WERI-Rb-1 (cell line): ENCODE measurements around the gene SRRM2.

Experiments
- DNase-seq: peaks from one replicate; pipeline ENCODE4 v3.0.0-alpha.2; 2020
- H3K27ac ChIP-seq: fragments of 250-450 bp; sonication (Bioruptor Pico); 2 replicates; pipeline ENCODE4 v1.5.1; 2020; ENCODE audit warnings: mild to moderate bottlenecking, moderate library complexity
- H3K27me3 ChIP-seq: fragments of 250-450 bp; sonication (Bioruptor Pico); 2 replicates; pipeline ENCODE4 v1.5.1; 2021; ENCODE audit warnings: mild to moderate bottlenecking, low read depth, moderate library complexity; ENCODE audit not compliant: insufficient read depth, severe bottlenecking
- H3K36me3 ChIP-seq: fragments of 250-450 bp; sonication (Bioruptor Pico); 2 replicates; pipeline ENCODE4 v1.5.1; 2020; ENCODE audit warnings: mild to moderate bottlenecking, moderate library complexity
- H3K4me3 ChIP-seq: 2 replicates; pipeline ENCODE4 v1.5.1; 2011; ENCODE audit warnings: low read depth, mild to moderate bottlenecking, control low read depth, low read length
- H3K9me3 ChIP-seq: fragments of 250-450 bp; sonication (Bioruptor Pico); 2 replicates; pipeline ENCODE4 v1.5.1; 2021; ENCODE audit warnings: mild to moderate bottlenecking, moderate library complexity; ENCODE audit not compliant: severe bottlenecking
- TF ChIP-seq, protein P1 (sequence below): IDR thresholded peaks from 2 replicates; pipeline ENCODE4 v1.5.1; 2011; ENCODE audit warnings: low read depth, mild to moderate bottlenecking, control low read depth, inconsistent platforms, low read length

Gene SRRM2

DNA sequence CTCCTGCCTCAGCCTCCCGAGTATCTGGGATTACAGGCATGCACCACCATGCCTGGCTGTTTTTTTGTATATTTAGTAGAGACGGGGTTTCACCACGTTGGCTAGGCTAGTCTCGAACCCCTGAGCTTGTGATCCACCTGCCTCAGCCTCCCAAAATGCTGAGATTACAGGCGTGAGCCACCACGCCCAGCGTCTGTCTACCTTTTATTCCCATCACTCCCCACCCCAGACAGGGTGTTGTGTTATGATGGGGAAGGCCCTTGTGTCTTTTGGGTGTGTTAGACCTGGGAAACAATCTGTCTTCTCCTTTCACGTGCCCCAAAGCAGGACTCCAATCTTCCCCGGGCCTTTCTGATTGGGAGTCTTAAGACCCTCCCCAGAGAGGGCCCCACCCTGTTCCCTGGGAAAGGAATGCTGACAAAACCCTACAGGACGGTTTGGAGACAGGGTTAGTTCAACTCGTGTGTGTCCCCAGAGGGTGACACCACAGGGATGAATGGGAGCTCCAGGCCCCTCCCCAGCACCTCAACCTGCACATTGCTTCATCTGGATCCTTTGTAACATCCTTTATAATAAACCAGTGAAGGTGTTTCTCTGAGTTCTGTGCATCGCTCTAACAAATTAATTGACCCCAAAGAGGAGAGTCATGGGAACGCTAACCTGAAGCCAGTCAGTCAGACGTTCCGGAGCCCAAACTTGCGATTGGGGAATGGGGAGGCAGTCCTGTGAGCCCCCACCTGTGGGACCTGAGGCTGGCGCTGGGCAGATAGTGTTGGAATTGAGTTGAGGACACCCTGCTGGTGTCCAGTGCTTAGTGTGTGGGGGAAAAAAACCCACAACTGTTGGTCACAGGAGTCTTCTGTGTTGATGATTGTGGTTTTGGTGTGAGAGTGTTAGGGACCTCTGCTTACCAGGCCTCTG is 27.8 kb downstream of the SRRM2 start:
- H3K27ac ChIP-seq = no peak overlapping the region
- H3K27me3 ChIP-seq = no peaks in the 10 kb centered on the region
- H3K4me3 ChIP-seq = no peak overlapping the region
- TF ChIP-seq, protein P1, sequence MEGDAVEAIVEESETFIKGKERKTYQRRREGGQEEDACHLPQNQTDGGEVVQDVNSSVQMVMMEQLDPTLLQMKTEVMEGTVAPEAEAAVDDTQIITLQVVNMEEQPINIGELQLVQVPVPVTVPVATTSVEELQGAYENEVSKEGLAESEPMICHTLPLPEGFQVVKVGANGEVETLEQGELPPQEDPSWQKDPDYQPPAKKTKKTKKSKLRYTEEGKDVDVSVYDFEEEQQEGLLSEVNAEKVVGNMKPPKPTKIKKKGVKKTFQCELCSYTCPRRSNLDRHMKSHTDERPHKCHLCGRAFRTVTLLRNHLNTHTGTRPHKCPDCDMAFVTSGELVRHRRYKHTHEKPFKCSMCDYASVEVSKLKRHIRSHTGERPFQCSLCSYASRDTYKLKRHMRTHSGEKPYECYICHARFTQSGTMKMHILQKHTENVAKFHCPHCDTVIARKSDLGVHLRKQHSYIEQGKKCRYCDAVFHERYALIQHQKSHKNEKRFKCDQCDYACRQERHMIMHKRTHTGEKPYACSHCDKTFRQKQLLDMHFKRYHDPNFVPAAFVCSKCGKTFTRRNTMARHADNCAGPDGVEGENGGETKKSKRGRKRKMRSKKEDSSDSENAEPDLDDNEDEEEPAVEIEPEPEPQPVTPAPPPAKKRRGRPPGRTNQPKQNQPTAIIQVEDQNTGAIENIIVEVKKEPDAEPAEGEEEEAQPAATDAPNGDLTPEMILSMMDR = no peak
- H3K9me3 ChIP-seq = no peaks in the 10 kb centered on the region
- peaks cover 11% of the 10 kb centered on the region for H3K36me3 ChIP-seq
- DNase-seq = no peak

- no peak for DNase-seq
- TF ChIP-seq, protein P1 = 0 out of 2 replicates have a peak, but pooled peaks have one; percentile 29
- H3K27me3 ChIP-seq = no peaks in the 10 kb centered on the region
- no peak overlapping the region for H3K27ac ChIP-seq
- no peak overlapping the region for H3K4me3 ChIP-seq
- no peaks in the 10 kb centered on the region for H3K9me3 ChIP-seq
- H3K36me3 ChIP-seq = no peaks in the 10 kb centered on the region; the same call in 1 of the 2 replicates
Measured at GRCh38 chr16:2782583-2783351, 30.3 kb downstream of the SRRM2 start.

GRCh38 chr16:2783581-2784357 is 31.3 kb downstream of the SRRM2 start:
- H3K36me3 ChIP-seq = no peaks in the 10 kb centered on the region
- DNase-seq = no peak
- H3K27ac ChIP-seq = no peak overlapping the region
- H3K4me3 ChIP-seq = no peak overlapping the region
- TF ChIP-seq, protein P1 = no peak
- no peaks in the 10 kb centered on the region for H3K9me3 ChIP-seq
- no peaks in the 10 kb centered on the region for H3K27me3 ChIP-seq

GRCh38 chr16:2784358-2785100 is 32.1 kb downstream of the SRRM2 start:
- no peak for DNase-seq
- H3K27me3 ChIP-seq = no peaks in the 10 kb centered on the region
- no peak overlapping the region for H3K27ac ChIP-seq
- H3K9me3 ChIP-seq = no peaks in the 10 kb centered on the region
- TF ChIP-seq, protein P1 = no peak
- no peaks in the 10 kb centered on the region for H3K36me3 ChIP-seq
- H3K4me3 ChIP-seq = no peak overlapping the region
